Esophagus muscularis mucosa (tissue), 3 donors: Measurements from ENCODE around the gene SLC16A2.

Source experiments
- POLR2A ChIP-seq: fragments of 450-650 bp; IDR thresholded peaks from one replicate; pipeline ENCODE4 v1.6.1; 2017; ENCODE audit warnings: antibody characterized with exemption, moderate library complexity, mild to moderate bottlenecking, low read depth
- POLR2AphosphoS5 ChIP-seq, 2 donors: sonication (generic); formaldehyde crosslinking; IDR thresholded peaks; one replicate each; pipeline ENCODE4 v1.6.1; 2017; ENCODE audit warnings: antibody characterized with exemption in 2 of 2
- TF ChIP-seq, protein P1 (sequence below), 3 experiments: fragments of 200-600 bp in 2 of 3; fragments of 450-650 bp in 1 of 3; sonication (generic) in 2 of 3; IDR thresholded peaks; one replicate each; pipeline ENCODE4 v1.5.1; 2017 to 2019; ENCODE audit warnings: antibody characterized with exemption in 3 of 3, mild to moderate bottlenecking in 2 of 3, moderate library complexity in 1 of 3

DNA sequence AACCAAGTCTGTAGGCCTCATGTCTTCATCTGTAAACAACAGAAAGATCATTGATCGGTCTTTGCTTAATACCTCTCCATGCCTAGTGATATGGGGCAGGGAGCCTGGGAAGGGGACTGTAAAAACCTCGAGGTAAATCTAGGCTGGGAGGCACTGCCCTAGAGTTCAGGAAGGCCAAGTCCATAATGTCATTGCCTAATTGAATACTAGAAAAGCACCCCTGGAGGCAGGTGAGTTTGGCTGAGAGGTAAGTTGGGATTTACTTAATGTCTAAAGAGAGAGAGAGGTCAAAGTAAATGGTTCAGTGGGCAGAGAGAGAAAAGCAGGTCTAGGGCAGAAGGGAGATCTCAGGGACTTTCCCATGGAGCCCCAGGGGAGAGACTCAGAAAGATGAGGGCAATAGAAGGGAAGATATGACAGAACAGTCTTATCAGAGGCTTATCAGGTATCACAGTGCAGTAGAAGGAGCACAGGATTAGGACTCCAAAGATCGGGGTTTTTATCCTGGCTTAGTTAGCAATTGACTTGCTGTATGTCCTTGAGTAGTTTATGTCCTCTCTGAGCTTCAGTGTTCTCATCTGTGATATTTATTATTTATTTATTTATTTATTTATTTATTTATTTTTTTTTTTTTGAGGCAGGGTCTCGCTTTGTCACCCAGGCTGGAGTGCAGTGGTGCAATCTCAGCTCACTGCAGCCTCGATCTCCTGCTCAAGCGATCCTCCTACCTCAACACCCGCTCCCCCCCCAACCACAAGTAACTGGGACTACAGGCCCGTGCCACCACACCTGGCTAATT, 85.2 kb downstream of the SLC16A2 start:
- TF ChIP-seq POLR2A: no peak
- TF ChIP-seq, protein P1, sequence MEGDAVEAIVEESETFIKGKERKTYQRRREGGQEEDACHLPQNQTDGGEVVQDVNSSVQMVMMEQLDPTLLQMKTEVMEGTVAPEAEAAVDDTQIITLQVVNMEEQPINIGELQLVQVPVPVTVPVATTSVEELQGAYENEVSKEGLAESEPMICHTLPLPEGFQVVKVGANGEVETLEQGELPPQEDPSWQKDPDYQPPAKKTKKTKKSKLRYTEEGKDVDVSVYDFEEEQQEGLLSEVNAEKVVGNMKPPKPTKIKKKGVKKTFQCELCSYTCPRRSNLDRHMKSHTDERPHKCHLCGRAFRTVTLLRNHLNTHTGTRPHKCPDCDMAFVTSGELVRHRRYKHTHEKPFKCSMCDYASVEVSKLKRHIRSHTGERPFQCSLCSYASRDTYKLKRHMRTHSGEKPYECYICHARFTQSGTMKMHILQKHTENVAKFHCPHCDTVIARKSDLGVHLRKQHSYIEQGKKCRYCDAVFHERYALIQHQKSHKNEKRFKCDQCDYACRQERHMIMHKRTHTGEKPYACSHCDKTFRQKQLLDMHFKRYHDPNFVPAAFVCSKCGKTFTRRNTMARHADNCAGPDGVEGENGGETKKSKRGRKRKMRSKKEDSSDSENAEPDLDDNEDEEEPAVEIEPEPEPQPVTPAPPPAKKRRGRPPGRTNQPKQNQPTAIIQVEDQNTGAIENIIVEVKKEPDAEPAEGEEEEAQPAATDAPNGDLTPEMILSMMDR (IDR thresholded peaks at IDR 0.05): no peak
- no peak for TF ChIP-seq POLR2AphosphoS5 (IDR thresholded peaks at IDR 0.05)
